K562 (cell line): ENCODE results near the gene DNMT3A.

Source experiments
- CREM ChIP-seq: IDR thresholded peaks from 2 replicates; pipeline ENCODE4 v1.6.1; 2014; ENCODE audit warnings: antibody characterized with exemption, low read depth
- ETV6 ChIP-seq, 3 experiments: fragments of 150-350 bp in 1 of 3; sonication (generic) in 1 of 3; formaldehyde crosslinking in 1 of 3; IDR thresholded peaks; 2 replicates each; pipeline versions ENCODE4 v1.6.1 to v1.8.0; 2014 to 2022; ENCODE audit warnings: borderline replicate concordance in 2 of 3, low read depth in 2 of 3, antibody characterized with exemption in 1 of 3, low read length in 1 of 3, mild to moderate bottlenecking in 1 of 3, missing genetic modification reagents in 1 of 3
- YY1 ChIP-seq, 3 experiments: IDR thresholded peaks; 2 replicates each; pipeline ENCODE4 v1.6.1; 2011; ENCODE audit warnings: low read length in 2 of 3, mild to moderate bottlenecking in 2 of 3, moderate library complexity in 2 of 3, borderline replicate concordance in 1 of 3, control low read depth in 1 of 3, low read depth in 1 of 3; ENCODE audit not compliant: insufficient read depth in 3 of 3, insufficient replicate concordance in 2 of 3, control insufficient read depth in 1 of 3, insufficient read length in 1 of 3; ENCODE audit errors: extremely low read depth in 1 of 3
- TF ChIP-seq, protein P1 (sequence below), 3 experiments: fragments of 200-800 bp in 1 of 3; sonication (Bioruptor generic) in 1 of 3; sonication (generic) in 1 of 3; formaldehyde crosslinking in 1 of 3; IDR thresholded peaks; 2 replicates each; pipeline versions ENCODE4 v1.6.1 to v1.8.0; 2016 to 2022; ENCODE audit warnings: mild to moderate bottlenecking in 2 of 3, missing compliant biosample characterization in 2 of 3, missing genetic modification characterization in 2 of 3, missing genetic modification reagents in 1 of 3

DNA sequence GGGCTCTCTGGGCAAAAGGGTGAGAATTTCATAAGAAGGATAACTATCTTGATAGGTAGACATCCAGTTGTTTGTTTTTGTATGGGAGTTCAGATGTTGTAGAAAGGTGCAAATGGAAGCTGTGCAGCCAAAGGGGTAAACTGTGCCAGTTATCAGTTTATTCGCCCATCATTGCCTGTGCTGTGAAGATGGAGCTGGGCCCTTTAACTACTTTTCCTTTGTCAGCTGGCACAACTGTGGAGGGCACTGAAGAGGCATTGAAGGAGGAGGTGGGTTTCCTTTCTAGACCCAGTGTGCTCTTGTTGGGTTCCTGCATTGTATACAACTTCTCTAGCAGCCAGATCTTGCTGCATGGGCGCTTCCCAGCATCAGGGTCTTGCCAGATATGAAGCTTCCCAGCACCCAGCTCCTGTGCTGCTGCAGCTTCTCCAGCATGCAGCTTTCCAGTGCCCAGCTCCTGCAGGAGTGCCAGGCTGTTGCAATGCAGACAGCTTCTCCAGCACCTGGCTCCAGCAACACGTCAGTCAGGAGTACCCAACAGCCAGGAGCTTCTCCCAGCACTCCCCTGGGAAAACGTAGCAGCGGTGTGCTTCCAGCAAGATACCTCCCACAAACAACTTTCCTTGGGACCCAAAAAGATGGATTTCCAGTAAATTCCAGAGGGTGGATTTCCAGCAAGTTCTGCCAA is 15.3 kb downstream of the DNMT3A start:
- TF ChIP-seq ETV6 (IDR thresholded peaks at IDR 0.05; ENCODE audit: borderline replicate concordance in 1 of 2, low read depth in 2 of 2, low read length in 1 of 2) (no peak), ETV6 (CRISPR knock-in tag; IDR thresholded peaks at IDR 0.05; ENCODE audit: borderline replicate concordance) (no peak), CREM (no peak), YY1 (IDR thresholded peaks at IDR 0.05; ENCODE audit: borderline replicate concordance in 1 of 3, control insufficient read depth in 1 of 3, extremely low read depth in 1 of 3, insufficient read depth in 3 of 3, insufficient read length in 1 of 3, insufficient replicate concordance in 2 of 3, low read depth in 1 of 3, low read length in 2 of 3) (no peak)
- TF ChIP-seq, protein P1, sequence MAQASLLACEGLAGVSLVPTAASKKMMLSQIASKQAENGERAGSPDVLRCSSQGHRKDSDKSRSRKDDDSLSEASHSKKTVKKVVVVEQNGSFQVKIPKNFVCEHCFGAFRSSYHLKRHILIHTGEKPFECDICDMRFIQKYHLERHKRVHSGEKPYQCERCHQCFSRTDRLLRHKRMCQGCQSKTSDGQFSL (CRISPR knock-in tag; IDR thresholded peaks at IDR 0.05), result no peak
- TF ChIP-seq, protein P1 (tag; IDR thresholded peaks at IDR 0.05), result no peak
